ENCODE results near the gene HINT3.

- TF ChIP-seq CTCF (IDR thresholded peaks at IDR 0.05): no peak
- TF ChIP-seq POLR2A (IDR thresholded peaks at IDR 0.05): no peak
These were observed 17.5 kb upstream of the HINT3 start for GRCh38 chr6:125939026-125939425.
